Measurements from ENCODE around the gene RAB1A.

The RAB1A gene

DNA sequence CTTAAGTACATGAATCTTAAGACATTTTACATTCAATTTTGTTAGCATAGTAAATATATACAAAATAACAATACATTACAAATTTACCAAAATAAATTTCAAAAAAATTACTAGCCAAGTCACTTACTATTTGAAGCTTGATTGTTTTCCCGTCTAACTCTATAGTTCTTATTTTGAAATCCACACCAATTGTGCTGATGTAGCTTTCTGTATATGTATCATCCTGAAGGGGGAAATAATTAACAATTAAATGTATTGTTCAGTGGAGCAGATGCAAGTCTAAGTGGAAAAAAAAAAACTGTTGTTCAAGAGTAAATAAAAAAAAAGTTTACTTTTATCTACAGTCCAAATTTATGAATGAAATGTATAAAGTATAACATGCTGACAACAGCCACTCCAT, 32.1 kb downstream of the RAB1A start:
- no peak for DNase-seq (ENCODE audit: low read depth in 2 of 2, low spot score in 1 of 2)

DNA sequence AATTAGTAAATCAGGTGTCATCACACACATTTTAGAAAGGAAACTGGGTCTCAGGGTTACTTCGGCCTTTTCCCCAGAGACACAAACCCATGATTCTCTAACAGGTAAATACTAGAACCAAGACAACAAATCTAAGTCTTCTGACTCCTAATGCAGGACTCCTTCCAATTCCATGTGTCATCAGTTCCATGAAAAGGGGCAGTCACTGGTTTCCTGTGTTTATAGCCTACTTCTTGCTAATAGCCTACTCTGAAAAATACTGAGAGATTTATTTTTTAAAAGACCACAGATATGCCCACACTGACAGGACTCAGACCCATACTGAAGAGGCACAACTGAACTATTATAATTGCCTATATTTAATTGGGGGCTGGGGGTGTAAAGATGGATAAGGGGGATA, 33.0 kb downstream of the RAB1A start:
- DNase-seq (ENCODE audit: low read depth in 2 of 2, low spot score in 1 of 2): no peak

DNA sequence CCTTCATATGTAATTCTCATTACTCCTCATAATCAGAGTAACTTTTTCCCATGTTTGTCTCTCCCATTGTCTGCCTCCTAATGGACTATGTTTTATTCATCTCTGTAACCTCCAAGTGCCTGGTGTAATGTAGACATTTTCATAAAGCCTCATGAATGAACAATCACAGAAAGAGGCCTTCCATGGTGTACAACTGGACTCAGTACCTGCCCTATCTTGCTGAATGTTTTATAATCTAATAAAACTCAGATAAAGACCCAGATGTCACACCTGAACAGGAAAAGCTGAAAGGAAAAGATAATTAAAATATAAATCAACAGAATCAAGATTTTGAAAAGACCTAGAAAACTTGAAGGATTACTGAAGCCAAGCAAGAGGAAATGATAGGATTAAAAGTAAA, 36.7 kb downstream of the RAB1A start:
- no peak for DNase-seq (ENCODE audit: low read depth in 2 of 2, low spot score in 1 of 2)

DNA sequence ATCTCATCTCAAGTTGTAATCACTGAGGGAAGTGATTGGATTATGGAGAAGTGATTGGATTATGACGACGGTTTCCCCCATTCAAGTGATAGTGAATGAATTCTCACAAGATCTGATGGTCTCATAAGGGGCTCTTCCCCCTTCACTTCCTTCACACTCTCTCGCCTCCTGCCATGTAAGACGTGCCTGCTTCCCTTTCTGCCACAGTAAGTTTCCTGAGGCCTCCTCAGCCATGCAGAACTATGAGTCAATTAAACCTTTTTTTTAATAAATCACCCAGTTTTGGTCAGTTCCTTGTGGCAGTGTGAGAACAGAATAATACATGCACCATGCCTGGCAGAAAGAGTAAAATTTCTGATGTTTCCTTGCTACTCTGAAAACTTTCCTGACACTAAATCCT, 37.1 kb downstream of the RAB1A start:
- no peak for DNase-seq (ENCODE audit: low read depth in 2 of 2, low spot score in 1 of 2)

DNA sequence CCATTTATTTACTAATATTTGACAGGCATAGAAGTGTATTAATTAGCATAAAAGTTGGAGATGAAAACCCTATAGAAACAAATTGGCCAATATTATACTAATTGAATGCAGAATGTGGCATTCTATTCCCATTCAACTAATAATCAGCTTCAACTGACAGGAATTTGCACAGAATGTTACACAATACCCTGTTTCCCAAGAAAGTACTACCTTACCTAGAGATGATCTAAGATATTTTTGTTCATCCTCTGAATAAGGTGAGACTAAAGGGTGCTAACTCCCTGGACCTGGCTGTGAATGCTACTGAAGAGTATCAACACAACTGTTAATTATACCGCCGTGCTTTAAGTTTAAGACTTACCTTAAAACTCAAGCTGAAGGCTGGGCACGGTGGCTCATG, 44.8 kb downstream of the RAB1A start:
- DNase-seq (ENCODE audit: low read depth in 2 of 2, low spot score in 1 of 2): no peak

DNA sequence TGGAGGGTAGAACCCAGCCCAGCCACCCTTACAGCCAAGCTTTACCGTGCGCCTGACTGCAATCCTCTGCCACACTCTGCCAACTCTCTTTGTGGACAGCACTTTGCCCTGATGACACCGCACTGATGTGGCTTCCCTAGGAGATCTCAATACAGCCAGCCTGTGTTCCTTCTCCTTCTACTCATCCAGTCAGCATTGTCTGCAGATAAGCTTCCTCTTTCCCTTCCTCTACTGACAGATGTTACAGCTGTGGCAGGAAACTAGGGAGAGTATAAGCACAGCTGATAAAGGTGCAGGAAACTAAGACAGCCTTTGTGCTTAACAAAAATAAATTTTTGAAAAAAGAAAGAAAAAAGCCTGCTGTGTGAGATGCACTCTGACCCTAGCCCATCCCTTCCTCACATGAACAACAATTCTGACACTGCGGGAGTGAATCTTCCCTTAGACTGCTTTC, 48.6 kb downstream of the RAB1A start:
- no peak for DNase-seq (ENCODE audit: low read depth in 2 of 2, low spot score in 1 of 2)

DNA sequence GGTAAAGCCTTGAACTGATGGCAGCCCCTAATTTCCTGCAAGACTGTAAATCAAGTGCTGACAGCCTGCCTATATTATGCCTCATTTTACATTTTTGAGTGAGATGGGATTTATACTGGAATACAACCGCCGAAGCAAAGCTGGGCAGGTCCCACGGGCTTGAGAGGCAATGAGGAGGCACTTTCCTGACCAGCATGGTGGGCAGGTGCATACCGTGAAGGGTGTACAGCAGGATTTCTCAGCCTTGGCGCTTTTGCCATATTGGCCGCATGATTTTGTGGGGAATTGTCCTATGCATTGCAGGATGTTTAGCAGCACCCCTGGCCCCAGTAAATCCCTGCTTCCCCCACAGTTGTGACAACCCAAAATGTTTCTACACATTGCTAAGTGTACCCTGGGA, 50.9 kb downstream of the RAB1A start:
- no peak for DNase-seq (ENCODE audit: low read depth in 2 of 2, low spot score in 1 of 2)

DNA sequence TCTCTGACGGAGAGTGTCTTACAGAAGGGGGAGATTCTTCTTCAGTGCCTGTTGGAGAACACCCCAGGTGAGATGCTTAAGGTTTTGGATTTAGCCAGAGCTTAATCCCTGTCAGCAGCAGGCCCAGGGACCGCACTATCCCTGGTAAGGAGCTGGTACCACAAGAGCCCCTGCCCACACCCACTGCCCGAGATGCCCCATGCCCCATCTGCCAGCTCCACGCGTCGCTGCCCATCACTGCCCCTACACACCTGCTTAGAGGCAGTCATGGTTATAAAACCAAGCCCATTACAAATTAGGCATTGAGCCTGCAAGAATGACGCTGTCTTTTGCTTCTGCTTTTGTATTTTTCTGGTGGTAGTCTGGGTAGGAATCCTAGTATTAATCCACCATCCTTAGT, 52.0 kb downstream of the RAB1A start:
- no peak for DNase-seq (ENCODE audit: low read depth in 2 of 2, low spot score in 1 of 2)

DNA sequence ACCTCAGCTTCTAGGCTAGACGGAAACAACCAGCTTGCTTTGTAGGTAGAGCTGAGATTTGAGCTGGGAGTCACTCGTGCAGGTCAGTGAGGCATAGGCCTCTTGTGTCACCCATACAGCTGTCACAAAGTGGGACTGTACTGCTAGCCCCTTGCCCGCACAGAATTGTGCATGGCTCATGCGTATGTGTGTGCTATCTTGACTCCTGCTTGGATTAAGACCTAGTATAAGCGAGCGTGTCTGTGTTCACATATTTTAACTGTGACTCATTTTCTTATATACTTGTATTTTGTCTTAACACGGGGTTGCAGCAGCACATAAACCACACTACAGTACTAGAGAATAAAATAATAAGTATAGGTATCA, 53.6 kb downstream of the RAB1A start:
- DNase-seq (ENCODE audit: low read depth in 2 of 2, low spot score in 1 of 2): no peak

DNA sequence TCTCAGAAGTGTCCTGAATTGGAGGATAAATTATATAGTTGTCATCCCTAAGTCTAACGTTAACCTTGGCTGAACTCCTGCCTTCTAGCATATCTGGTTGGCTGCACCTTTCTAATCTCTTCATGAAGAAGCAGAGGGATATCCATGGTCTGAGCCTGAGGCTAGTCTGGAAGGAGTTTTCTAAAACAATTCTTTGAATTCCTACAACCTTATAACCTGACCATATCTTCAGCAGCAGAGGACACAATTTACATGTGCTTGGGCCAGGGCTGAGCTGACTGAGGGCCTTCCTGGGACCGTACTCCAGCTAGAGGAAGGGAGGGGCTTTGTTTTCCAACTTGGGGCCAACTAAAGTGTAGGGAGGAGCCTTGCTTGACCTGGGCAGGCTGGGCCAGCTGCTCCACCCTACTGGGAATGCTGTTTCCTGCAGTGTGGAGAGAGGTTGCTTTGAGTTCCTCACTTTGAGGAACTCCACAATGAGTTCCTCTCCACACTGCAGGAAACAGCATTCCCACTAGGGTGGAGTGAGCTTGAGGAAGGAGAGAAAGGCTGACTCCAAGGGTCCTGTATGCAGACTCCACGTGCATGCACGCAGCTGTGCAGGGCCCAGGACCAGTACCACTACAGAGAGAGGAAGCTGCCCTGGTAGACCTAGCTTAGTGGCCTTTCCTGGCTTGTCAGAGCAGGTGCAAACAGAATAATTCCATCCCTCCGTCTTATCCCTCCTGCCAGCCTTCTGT, 54.1 kb downstream of the RAB1A start:
- DNase-seq (ENCODE audit: low read depth in 2 of 2, low spot score in 1 of 2): no peak

DNA sequence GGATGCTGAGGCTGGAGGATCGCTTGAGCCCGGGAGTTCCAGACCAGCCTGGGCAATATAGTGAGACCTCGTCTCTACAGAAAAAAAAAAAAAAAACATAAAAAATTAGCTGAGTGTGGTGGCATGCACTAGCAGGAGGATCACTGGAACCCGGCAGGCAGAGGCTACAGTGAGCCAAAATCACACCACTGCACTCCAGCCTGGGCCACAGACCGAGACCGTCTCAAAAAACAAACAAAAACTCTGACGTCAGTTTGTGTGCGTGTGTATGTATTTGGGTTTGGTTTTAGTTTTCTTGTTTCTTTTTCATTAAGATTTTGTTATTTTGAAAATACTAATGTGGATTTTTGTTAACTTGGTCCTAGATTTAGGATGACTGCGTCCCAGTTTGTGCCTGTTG, 54.7 kb downstream of the RAB1A start:
- no peak for DNase-seq (ENCODE audit: low read depth in 2 of 2, low spot score in 1 of 2)

DNA sequence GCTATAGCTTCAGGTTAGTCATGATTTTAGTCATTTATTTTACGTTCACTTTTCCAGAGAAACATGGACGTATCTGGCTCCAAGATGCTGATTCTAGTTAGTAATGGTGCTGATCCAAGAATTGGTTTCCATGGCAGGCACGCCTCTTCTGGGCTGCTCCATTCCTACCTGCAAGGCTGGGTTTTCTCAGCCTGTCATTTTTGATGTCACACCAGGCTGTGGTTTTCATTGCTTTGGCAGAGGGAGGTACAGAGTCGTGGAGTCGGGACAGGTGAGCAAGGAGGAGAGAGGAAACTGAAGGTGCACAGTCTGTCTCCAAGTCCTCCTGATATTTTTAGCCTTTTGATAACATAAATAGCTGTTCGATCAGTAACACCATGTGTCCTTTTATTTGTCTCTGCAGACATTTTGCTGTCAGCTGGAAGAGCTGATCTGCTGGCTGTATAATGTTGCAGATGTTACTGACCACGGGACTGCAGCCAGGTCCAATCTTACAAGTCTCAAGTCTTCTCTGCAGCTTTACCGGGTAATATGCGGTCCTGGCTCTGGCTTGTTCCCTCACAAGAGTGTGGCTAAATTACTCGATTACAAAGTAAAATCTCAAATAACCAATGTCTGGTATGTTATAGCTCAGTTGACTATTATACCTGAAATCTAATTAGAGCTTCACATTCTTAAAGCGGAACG, 55.9 kb downstream of the RAB1A start:
- DNase-seq (ENCODE audit: low read depth in 2 of 2, low spot score in 1 of 2): no peak

DNA sequence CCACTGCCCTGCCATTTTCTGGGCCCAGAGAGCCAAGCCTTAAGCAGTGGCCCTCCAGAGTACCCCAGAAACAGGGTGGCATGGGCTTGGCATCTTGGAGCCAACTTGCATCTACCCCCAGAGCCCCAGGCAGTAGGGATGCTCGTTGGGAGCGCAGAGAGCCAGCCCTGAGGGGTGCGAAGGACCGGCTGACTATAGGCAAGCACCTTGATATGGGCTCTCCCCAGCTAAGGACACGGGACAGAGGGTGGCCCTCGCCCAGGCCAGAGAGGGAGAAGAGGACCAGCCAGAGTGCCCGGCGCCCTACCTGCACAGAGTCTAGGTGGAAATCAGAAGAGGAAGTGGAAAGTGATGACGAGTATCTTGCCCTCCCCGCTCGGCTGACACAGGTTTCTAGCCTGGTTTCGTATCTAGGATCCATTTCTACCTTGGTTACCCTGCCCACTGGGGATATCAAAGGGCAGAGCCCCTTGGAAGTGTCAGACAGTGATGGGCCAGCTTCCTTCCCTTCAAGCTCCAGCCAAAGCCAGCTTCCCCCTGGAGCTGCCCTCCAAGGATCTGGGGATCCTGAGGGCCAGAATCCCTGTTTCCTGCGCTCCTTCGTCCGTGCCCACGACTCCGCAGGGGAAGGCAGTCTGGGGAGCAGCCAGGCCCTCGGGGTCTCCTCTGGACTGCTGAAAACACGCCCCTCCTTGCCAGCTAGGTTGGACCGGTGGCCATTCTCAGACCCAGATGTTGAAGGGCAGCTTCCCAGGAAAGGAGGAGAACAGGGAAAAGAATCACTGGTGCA, 57.5 kb downstream of the RAB1A start:
- no peak for DNase-seq (ENCODE audit: low read depth in 2 of 2, low spot score in 1 of 2)

DNA sequence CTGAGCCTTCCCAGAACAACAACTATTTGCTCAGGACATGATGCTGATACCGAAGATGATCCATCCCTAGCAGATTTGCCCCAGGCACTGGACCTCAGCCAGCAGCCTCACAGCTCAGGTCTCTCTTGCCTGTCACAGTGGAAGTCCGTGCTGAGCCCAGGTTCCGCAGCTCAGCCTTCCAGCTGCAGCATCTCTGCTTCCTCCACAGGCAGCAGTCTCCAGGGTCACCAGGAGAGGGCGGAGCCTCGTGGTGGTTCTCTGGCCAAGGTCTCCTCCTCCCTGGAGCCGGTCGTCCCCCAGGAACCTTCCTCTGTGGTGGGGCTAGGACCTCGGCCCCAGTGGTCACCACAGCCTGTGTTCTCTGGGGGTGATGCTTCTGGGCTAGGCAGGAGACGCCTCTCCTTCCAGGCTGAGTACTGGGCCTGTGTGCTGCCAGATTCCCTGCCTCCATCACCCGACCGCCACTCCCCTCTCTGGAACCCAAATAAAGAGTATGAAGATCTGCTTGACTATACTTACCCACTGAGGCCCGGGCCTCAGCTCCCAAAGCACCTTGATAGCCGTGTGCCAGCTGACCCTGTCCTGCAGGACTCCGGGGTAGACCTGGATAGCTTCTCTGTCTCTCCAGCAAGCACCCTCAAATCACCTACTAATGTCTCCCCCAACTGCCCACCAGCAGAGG, 58.3 kb downstream of the RAB1A start:
- no peak for DNase-seq (ENCODE audit: low read depth in 2 of 2, low spot score in 1 of 2)

DNA sequence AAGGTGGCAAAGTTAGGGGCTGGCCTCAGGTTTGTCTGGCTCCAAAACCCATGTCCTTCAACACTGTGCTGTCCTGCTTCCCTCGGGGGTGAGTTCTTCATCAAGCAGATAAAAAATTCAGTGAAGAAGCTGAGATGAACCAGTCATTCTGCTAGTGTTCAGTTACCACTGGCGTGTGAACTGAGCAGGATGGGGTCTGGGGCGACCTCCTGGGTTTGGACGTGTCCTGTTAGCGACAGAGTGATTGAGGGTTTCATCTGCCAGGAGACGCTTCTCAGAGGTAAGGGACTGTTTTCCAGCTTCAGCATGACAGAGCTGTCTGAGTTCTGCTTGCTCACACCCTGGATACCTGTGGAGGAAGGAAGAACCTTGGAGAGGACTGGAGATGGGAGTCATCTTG, 59.0 kb downstream of the RAB1A start:
- no peak for DNase-seq (ENCODE audit: low read depth in 2 of 2, low spot score in 1 of 2)

DNA sequence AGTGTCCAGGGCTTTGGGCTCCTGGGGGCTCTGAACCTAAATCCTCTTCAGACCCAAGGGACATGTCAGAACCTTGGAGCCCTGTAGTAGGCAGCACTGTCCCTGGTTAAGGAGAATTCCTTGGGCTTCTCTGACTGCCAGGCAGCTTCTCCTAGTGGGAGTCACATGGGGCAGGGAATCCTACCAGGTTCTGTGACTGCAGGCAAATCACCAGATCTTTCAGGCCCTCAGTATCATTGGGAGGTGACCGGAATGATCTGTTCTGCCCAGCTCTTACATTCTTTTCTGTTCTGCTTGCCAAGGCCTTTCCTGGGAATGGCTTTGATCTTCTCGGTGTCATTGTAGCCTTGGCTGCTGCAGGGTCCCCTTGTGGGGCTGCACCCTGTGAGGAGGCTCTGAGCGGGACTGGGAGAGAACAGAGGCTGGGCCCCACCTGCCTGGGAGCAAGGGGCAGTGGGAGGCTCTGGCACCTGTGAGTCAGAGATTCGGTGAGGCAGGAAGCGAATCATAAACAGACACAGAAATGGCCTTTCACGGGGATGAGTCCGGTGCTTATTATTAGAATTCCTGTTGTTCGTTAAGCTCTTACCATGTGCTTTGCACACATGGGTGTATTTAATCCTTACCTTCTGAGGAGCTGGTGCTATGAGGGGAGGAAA, 59.6 kb downstream of the RAB1A start:
- DNase-seq (ENCODE audit: low read depth in 2 of 2, low spot score in 1 of 2): no peak

DNA sequence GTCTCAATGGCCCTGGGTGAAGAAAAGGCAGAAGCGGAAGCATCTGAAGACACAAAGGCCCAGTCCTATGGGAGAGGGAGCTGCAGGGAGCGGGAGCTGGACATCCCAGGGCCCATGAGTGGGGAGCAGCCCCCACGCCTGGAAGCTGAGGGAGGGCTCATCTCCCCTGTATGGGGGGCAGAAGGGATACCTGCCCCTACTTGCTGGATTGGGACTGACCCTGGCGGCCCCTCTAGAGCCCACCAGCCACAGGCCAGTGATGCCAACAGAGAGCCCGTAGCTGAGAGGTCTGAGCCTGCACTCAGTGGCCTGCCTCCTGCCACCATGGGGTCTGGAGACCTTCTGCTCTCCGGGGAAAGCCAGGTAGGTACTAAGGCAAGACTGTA, 60.5 kb downstream of the RAB1A start:
- DNase-seq (ENCODE audit: low read depth in 2 of 2, low spot score in 1 of 2): no peak

DNA sequence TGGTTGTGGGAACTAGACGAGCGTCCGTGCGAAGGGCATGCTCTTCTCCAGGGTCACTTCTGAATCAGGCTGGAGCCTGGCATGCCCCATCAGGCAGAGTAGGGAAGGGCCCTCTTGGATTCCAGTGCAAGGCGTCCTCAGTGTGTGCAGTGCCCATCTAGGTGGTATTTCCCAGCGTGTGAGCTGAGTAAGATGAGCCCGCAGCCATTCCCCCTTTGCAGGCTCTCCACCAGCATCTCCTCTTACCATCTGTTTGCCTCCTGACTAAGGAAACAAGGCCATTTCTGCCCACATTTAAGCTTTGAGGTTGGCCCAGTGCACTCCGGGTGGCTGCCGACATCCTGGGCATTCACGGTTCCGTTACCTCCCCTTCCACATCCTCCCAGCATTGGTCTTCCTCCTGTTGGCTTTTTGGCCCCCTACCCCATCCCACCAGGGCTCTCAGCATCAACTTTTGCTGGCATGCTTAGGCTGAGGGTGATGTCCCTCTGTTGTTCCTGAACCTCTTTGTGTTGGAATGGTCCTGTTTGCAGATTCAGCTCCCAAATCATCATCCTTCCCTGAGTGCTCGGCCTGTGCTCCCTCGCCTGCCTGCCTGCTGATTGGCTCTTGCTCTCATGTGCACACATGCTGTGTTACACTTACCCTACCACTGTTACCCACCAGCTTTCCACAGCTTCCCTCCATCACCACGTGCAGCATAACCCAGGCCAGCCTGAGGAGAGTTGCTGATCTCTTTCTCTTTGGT, 61.9 kb downstream of the RAB1A start:
- no peak for DNase-seq (ENCODE audit: low read depth in 2 of 2, low spot score in 1 of 2)

DNA sequence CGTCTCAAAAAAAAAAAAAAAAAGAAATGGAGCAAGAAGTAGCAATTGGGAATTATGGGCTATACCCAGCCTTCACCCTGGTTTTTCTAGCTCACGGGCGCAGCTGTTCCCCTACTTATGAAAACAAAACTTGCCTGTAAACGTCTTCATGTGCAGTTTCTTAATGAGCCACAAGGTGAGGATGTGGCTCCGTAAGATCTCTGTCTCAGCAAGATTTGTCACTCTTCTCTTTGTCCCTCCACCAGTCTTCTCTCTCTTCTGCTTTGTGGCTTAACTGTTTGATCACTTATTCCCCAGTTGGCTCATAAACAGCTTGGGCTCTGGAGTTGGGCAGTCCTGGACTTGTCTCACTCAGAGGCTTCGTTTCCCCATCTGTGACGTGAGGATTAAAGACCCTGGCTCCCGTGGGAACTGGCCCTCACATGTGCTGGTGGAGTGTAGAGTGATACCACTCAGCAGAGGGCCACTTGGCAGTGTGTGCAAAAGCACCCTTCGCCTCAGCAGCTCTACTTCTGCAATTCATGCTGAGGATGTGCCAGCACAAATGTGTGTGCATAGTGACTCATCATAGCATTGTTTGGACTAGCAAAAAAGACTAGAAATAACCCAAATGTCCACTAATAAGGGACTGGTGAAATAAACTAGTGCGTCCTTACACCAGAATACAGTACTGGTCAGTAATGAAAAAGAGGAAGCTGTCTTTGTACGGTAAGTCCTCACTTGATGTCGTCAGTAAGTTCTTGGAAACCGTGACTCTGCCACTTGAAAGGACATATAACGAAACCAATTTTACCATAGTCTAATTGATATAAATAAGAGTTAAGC, 65.0 kb downstream of the RAB1A start:
- no peak for DNase-seq (ENCODE audit: low read depth in 2 of 2, low spot score in 1 of 2)
